Osteoblast (primary cell): ENCODE results near the gene DGKI. TPM values are rescaled to one million over a fixed set of nuclear protein-coding genes. Genes with fewer than 3 reads are reported as not detected.

Source experiments
- DNase-seq: peaks from one replicate; pipeline ENCODE4 v3.0.0; 2011; ENCODE audit warnings: low spot score, mixed read lengths; ENCODE audit not compliant: insufficient read length; ENCODE audit errors: missing footprints
- H2AFZ ChIP-seq: 2 replicates; pipeline ENCODE4 v1.6.0; 2011; ENCODE audit warnings: mild to moderate bottlenecking, low read length
- H3K27ac ChIP-seq: 2 replicates; pipeline ENCODE4 v1.5.1; 2011; ENCODE audit warnings: mild to moderate bottlenecking, low read depth, low read length, moderate library complexity
- H3K27me3 ChIP-seq: 2 replicates; pipeline ENCODE4 v1.6.0; 2012; ENCODE audit warnings: mild to moderate bottlenecking, control low read depth, inconsistent platforms, low read length, moderate library complexity; ENCODE audit not compliant: insufficient read depth
- H3K36me3 ChIP-seq: 2 replicates; pipeline ENCODE4 v1.5.1; 2011; ENCODE audit warnings: mild to moderate bottlenecking, low read length, control low read depth, moderate library complexity; ENCODE audit not compliant: insufficient read depth
- H3K4me1 ChIP-seq: 2 replicates; pipeline ENCODE4 v1.5.1; 2011; ENCODE audit warnings: mild to moderate bottlenecking, low read length, control low read depth, moderate library complexity; ENCODE audit not compliant: insufficient read depth
- H3K4me2 ChIP-seq: 2 replicates; pipeline ENCODE4 v1.6.0; 2011; ENCODE audit warnings: mild to moderate bottlenecking, low read length; ENCODE audit not compliant: insufficient read depth
- H3K4me3 ChIP-seq: fragments of 200-600 bp; sonication (generic); 3 replicates; pipeline ENCODE4 v1.5.1; 2012; ENCODE audit warnings: mild to moderate bottlenecking, low read length, inconsistent platforms; ENCODE audit not compliant: insufficient read depth
- H3K79me2 ChIP-seq: 2 replicates; pipeline ENCODE4 v1.6.0; 2012; ENCODE audit warnings: mild to moderate bottlenecking, low read length, control low read depth, inconsistent platforms; ENCODE audit not compliant: insufficient read depth
- H3K9me3 ChIP-seq: 2 replicates; pipeline ENCODE4 v1.5.1; 2011; ENCODE audit warnings: low read depth, low read length, control low read depth
- H4K20me1 ChIP-seq: 2 replicates; pipeline ENCODE4 v1.6.0; 2012; ENCODE audit warnings: mild to moderate bottlenecking, low read length, control low read depth; ENCODE audit not compliant: insufficient read depth
- CTCF ChIP-seq: IDR thresholded peaks from 2 replicates; pipeline ENCODE4 v1.5.1; 2011; ENCODE audit warnings: mild to moderate bottlenecking, low read depth, low read length, moderate library complexity; ENCODE audit errors: extremely low read depth
- total RNA-seq: library from RNA; depleted of rRNA; stranded (reverse); fragments of >200 nt; gene quantifications from 2 replicates; pipeline ENCODE4 v1.2.3, GENCODE V29; 2012

The DGKI gene
- total RNA-seq, 1 donor, result 19.2 TPM

GRCh38 chr7:137791930-137792329, 54.8 kb downstream of the DGKI start:
- DNase-seq, result no peak
- H3K27me3 ChIP-seq, result no peaks in the 10 kb centered on the region
- peaks cover 3% of the 10 kb centered on the region for H3K36me3 ChIP-seq
- H3K9me3 ChIP-seq, result peaks cover 2% of the 10 kb centered on the region
- no peak overlapping the region for H2AFZ ChIP-seq
- no peak for TF ChIP-seq CTCF
- H3K4me2 ChIP-seq, result no peak overlapping the region
- peaks cover 27% of the 10 kb centered on the region for H3K79me2 ChIP-seq
- H3K4me1 ChIP-seq, result no peaks in the 10 kb centered on the region
- H3K4me3 ChIP-seq, result no peak overlapping the region
- no peak overlapping the region for H3K27ac ChIP-seq
- H4K20me1 ChIP-seq, result no peaks in the 10 kb centered on the region

- no peak for DNase-seq
- H3K4me3 ChIP-seq, result no peak overlapping the region
- H3K79me2 ChIP-seq, result peaks cover 27% of the 10 kb centered on the region
- H3K9me3 ChIP-seq, result peaks cover 2% of the 10 kb centered on the region
- H3K4me2 ChIP-seq, result no peak overlapping the region
- H3K36me3 ChIP-seq, result peaks cover 3% of the 10 kb centered on the region
- H4K20me1 ChIP-seq, result no peaks in the 10 kb centered on the region
- H3K27me3 ChIP-seq, result no peaks in the 10 kb centered on the region
- H3K4me1 ChIP-seq, result no peaks in the 10 kb centered on the region
- no peak for TF ChIP-seq CTCF
- no peak overlapping the region for H3K27ac ChIP-seq
- no peak overlapping the region for H2AFZ ChIP-seq
These were observed 55.9 kb downstream of the DGKI start for GRCh38 chr7:137790828-137791227.

GRCh38 chr7:137789215-137789882, 57.4 kb downstream of the DGKI start:
- DNase-seq, result no peak
- no peaks in the 10 kb centered on the region for H3K4me1 ChIP-seq
- H3K27ac ChIP-seq, result no peak overlapping the region
- H3K27me3 ChIP-seq, result no peaks in the 10 kb centered on the region
- no peak overlapping the region for H2AFZ ChIP-seq
- H3K4me3 ChIP-seq, result no peak overlapping the region
- H4K20me1 ChIP-seq, result no peaks in the 10 kb centered on the region
- H3K36me3 ChIP-seq, result peaks cover 3% of the 10 kb centered on the region
- H3K9me3 ChIP-seq, result peaks cover 4% of the 10 kb centered on the region
- no peak for TF ChIP-seq CTCF
- H3K4me2 ChIP-seq, result no peak overlapping the region
- H3K79me2 ChIP-seq, result peaks cover 29% of the 10 kb centered on the region

GRCh38 chr7:137787301-137787976, 59.3 kb downstream of the DGKI start:
- DNase-seq, result no peak
- Histone ChIP-seq H2AFZ (no peak overlapping the region), H3K36me3 (peaks cover 3% of the 10 kb centered on the region), H4K20me1 (no peaks in the 10 kb centered on the region), H3K4me1 (no peaks in the 10 kb centered on the region), H3K4me2 (no peak overlapping the region), H3K27me3 (no peaks in the 10 kb centered on the region), H3K27ac (no peak overlapping the region), H3K4me3 (no peak overlapping the region), H3K9me3 (peaks cover 8% of the 10 kb centered on the region), H3K79me2 (peaks cover 40% of the 10 kb centered on the region)
- TF ChIP-seq CTCF, result no peak
